K562 (cell line): ENCODE measurements around the gene EIF3I. TPM values are rescaled to one million over a fixed set of nuclear protein-coding genes. Genes with fewer than 3 reads are reported as not detected.

ENCODE experiments used
- ATAC-seq: fragments of 200-7000 bp; cut with Tn5 transposase; 3 replicates; pipeline ENCODE4 v1.9.1; 2020; ENCODE audit warnings: moderate library complexity
- BruUV-seq: library from RNA; stranded (reverse); fragments of 400-500 nt; replicated peaks from 2 replicates; lab custom pipeline; 2021; lab: Mats Ljungman, UMichigan
- CTCF ChIA-PET: fragments of 300-600 bp; formaldehyde crosslinking; extraction: SDS; loops from one replicate; lab custom pipeline; 2021; ENCODE audit warnings: low intra/inter-chr PET ratio; lab: Yijun Ruan, JAX
- POLR2A ChIA-PET: fragments of 300-600, 350-650 bp; sonication (Branson Sonifier 250); formaldehyde crosslinking; extraction: SDS; loops from one replicate; lab custom pipeline; 2021; ENCODE audit warnings: antibody characterized with exemption, inconsistent platforms; lab: Yijun Ruan, JAX
- DNase-seq, 4 experiments: peaks; one replicate each; pipeline versions ENCODE4 v3.0.0 to v3.0.0-alpha.2; 2011 to 2018; ENCODE audit warnings: low spot score in 3 of 4, mixed read lengths in 3 of 4; ENCODE audit errors: extremely low read depth in 1 of 4
- FAIRE-seq: peaks from 2 replicates; lab custom pipeline; 2011; peaks lifted over from hg19 to GRCh38; lab: Jason Lieb, UNC
- H2AFZ ChIP-seq: 2 replicates; pipeline ENCODE4 v1.6.0; 2011; ENCODE audit warnings: low read depth, low read length, control low read depth, inconsistent platforms
- H3K27ac ChIP-seq: fragments of 200-600 bp; 3 replicates; pipeline ENCODE4 v1.8.0; 2011; ENCODE audit warnings: low read depth, mild to moderate bottlenecking, control low read depth, inconsistent platforms, low read length, moderate library complexity, mixed read lengths; ENCODE audit errors: extremely low read depth
- H3K27me3 ChIP-seq, 2 experiments: fragments of 300-600 bp in 1 of 2; 2 replicates in 1 of 2; 3 replicates in 1 of 2; pipeline versions ENCODE4 v1.6.0 to v1.8.0; 2011; ENCODE audit warnings: inconsistent platforms in 2 of 2, low read length in 2 of 2, mild to moderate bottlenecking in 1 of 2, mixed read lengths in 1 of 2, moderate library complexity in 1 of 2; ENCODE audit not compliant: control insufficient read depth in 2 of 2, insufficient read depth in 2 of 2
- H3K36me3 ChIP-seq: fragments of 300-600 bp; 3 replicates; pipeline ENCODE4 v1.8.0; 2011; ENCODE audit warnings: mild to moderate bottlenecking, low read length, inconsistent platforms; ENCODE audit not compliant: control insufficient read depth, insufficient read depth
- H3K4me1 ChIP-seq, 2 experiments: fragments of 200-600 bp in 1 of 2; replicated peaks in 1 of 2; 2 replicates in 1 of 2; 3 replicates in 1 of 2; pipeline versions ENCODE4 v1.5.1 to v1.8.0; 2011; ENCODE audit warnings: inconsistent platforms in 2 of 2, low read length in 2 of 2, mild to moderate bottlenecking in 1 of 2, mixed read lengths in 1 of 2, moderate library complexity in 1 of 2; ENCODE audit not compliant: control insufficient read depth in 2 of 2, insufficient read depth in 2 of 2
- H3K4me2 ChIP-seq: 2 replicates; pipeline ENCODE4 v1.6.1; 2011; ENCODE audit warnings: low read length, control low read depth, inconsistent platforms, mixed read lengths; ENCODE audit not compliant: insufficient read depth
- H3K4me3 ChIP-seq: fragments of 200-600 bp; sonication (generic), shearing (Covaris generic); 2 replicates; pipeline ENCODE4 v1.5.1; 2016; ENCODE audit warnings: control low read depth, inconsistent platforms
- H3K79me2 ChIP-seq: fragments of 200-600 bp; 3 replicates; pipeline ENCODE4 v1.8.0; 2011; ENCODE audit warnings: low read length, inconsistent platforms; ENCODE audit not compliant: control insufficient read depth, insufficient read depth
- H3K9ac ChIP-seq, 2 experiments: 2 replicates each; pipeline versions ENCODE4 v1.6.0 to v1.6.1; 2011; ENCODE audit warnings: low read depth in 2 of 2, low read length in 2 of 2, control low read depth in 1 of 2, inconsistent platforms in 1 of 2, mild to moderate bottlenecking in 1 of 2, mixed read lengths in 1 of 2; ENCODE audit not compliant: insufficient read depth in 1 of 2
- H3K9me1 ChIP-seq: one replicate; pipeline ENCODE4 v1.6.0; 2011; ENCODE audit warnings: inconsistent platforms, mild to moderate bottlenecking, low read length, moderate library complexity; ENCODE audit not compliant: control insufficient read depth, insufficient read depth
- H3K9me3 ChIP-seq: replicated peaks from 2 replicates; pipeline ENCODE4 v1.5.1; 2011; ENCODE audit warnings: low read depth, low read length, inconsistent platforms; ENCODE audit not compliant: control insufficient read depth, insufficient read depth
- H4K20me1 ChIP-seq: replicated peaks from 2 replicates; pipeline ENCODE4 v1.6.1; 2011; ENCODE audit warnings: low read length, inconsistent platforms, mixed read lengths; ENCODE audit not compliant: control insufficient read depth, insufficient read depth
- CBFA2T3 ChIP-seq: fragments of 450-650 bp; IDR thresholded peaks from 2 replicates; pipeline ENCODE4 v1.6.1; 2017
- CREM ChIP-seq: IDR thresholded peaks from 2 replicates; pipeline ENCODE4 v1.6.1; 2014; ENCODE audit warnings: antibody characterized with exemption, low read depth
- HES1 ChIP-seq: fragments of 450-650 bp; IDR thresholded peaks from 2 replicates; pipeline ENCODE4 v1.6.1; 2016; ENCODE audit warnings: low read depth, mild to moderate bottlenecking, moderate library complexity
- NFIX ChIP-seq: fragments of 250-450 bp; sonication (Bioruptor Pico); IDR thresholded peaks from 2 replicates; pipeline ENCODE4 v1.4.0; 2020; ENCODE audit warnings: low read depth, mild to moderate bottlenecking, moderate library complexity
- POLR2A ChIP-seq: fragments of 450-650 bp; conservative IDR thresholded peaks from 2 replicates; pipeline ENCODE4 v1.6.1; 2016
- POLR2G ChIP-seq: fragments of 200-400 bp; formaldehyde crosslinking; IDR thresholded peaks from 2 replicates; pipeline ENCODE4 v1.6.1; 2017; ENCODE audit warnings: low read depth, mild to moderate bottlenecking, antibody characterized with exemption, low read length, moderate library complexity
- RBFOX2 ChIP-seq: fragments of 200-400 bp; formaldehyde crosslinking; IDR thresholded peaks from 2 replicates; pipeline ENCODE4 v1.6.1; 2017; ENCODE audit warnings: low read depth, mild to moderate bottlenecking, low read length, moderate library complexity
- RREB1 ChIP-seq: fragments of 250-450 bp; sonication (Bioruptor Pico); IDR thresholded peaks from 2 replicates; pipeline ENCODE4 v1.4.0; 2020
- SREBF1 ChIP-seq: fragments of 150-350 bp; IDR thresholded peaks from 2 replicates; pipeline ENCODE4 v1.6.1; 2014; ENCODE audit warnings: antibody characterized with exemption, low read depth, low read length, borderline replicate concordance
- TEAD1 ChIP-seq, 2 experiments: fragments of 450-650 bp in 1 of 2; sonication (generic) in 1 of 2; formaldehyde crosslinking; IDR thresholded peaks; 2 replicates each; pipeline versions ENCODE4 v1.4.0 to v1.8.0; 2020 to 2022; ENCODE audit warnings: mild to moderate bottlenecking in 2 of 2, missing genetic modification reagents in 1 of 2
- WGBS: fragments of 100-300 bp; shearing (Covaris generic); methylation state at CpG from one replicate; pipeline ENCODE4 v1.1.6; 2016; ENCODE audit warnings: low coverage, mixed read lengths; ENCODE audit not compliant: insufficient coverage; ENCODE audit errors: missing lambda C conversion rate; 5-methylcytosine and 5-hydroxymethylcytosine counted together
- in situ Hi-C: fragments of 300-500 bp; cut with MboI; formaldehyde crosslinking; loops from 4 replicates; pipeline ENCODE4 v1.15.0; 2018; ENCODE audit warnings: inconsistent platforms, mixed read lengths
- intact Hi-C: fragments of 100-400 bp; cut with micrococcal nuclease; formaldehyde crosslinking; loops from 2 replicates; pipeline ENCODE4 v1.14.2; 2022
- polyA plus RNA-seq, 8 experiments: library from polyadenylated mRNA; depleted of rRNA in 4 of 8; stranded (reverse) in 5 of 8; unstranded in 3 of 8; fragments of >200 nt; fragmentation: Nextera tagmentation in 2 of 8; fragmentation: Illumina TruSeq in 1 of 8; extraction: Ambion mirVana in 2 of 8; extraction: Trizol in 1 of 8; gene quantifications; 2 replicates each; pipeline versions ENCODE4 v1.2.1 to v1.2.3, GENCODE V29; 2011 to 2014; ENCODE audit warnings: inconsistent platforms in 1 of 8, missing spikeins in 1 of 8
- total RNA-seq, 7 experiments: library from RNA; depleted of rRNA in 6 of 7; stranded (reverse); fragments of >200 nt in 6 of 7; fragmentation: Illumina TruSeq in 2 of 7; extraction: Trizol in 2 of 7; gene quantifications; 2 replicates each; pipeline versions ENCODE4 v1.2.1 to v1.2.3, GENCODE V29; 2011 to 2021; ENCODE audit warnings: low replicate concordance in 1 of 7
- TF ChIP-seq, protein P1 (sequence below): sonication (generic); formaldehyde crosslinking; IDR thresholded peaks from 2 replicates; pipeline ENCODE4 v1.9.0; 2022; ENCODE audit warnings: mild to moderate bottlenecking, missing genetic modification reagents

The EIF3I gene
- total and polyA plus RNA-seq, 9 of the 15 experiments (the other 6 are each of a cell fraction or from before 2014, with no cell fraction given) = 414 to 1,526 (median 635) TPM

- no peak for TF ChIP-seq NFIX
Observed at GRCh38 chr1:32247983-32248889, 26.0 kb downstream of the EIF3I start (continued).

- no TSS peak for BruUV-seq
- Histone ChIP-seq H3K27me3 (no peaks in the 10 kb centered on the region), H3K27ac (no peak overlapping the region), H3K4me3 (no peak overlapping the region), H2AFZ (peak overlapping the region; percentile 65), H4K20me1 (no peaks in the 10 kb centered on the region), H3K4me1 (peaks cover 27 to 33% of the 10 kb centered on the region in 2 experiments; a peak in 4 of 5 replicates), H3K36me3 (no peaks in the 10 kb centered on the region), H3K4me2 (no peak overlapping the region), H3K9me3 (no peaks in the 10 kb centered on the region), H3K9ac (peak overlapping the region in 1 of 2 experiments; percentile 49; a peak in 2 of 4 replicates), H3K9me1 (no peaks in the 10 kb centered on the region), H3K79me2 (no peaks in the 10 kb centered on the region)
- FAIRE-seq (no peak), ATAC-seq (peak; percentile 8; the same call in 2 of the 3 replicates), DNase-seq (peak in 3 of 4 experiments; percentile 51 to 60 (median 56))
- WGBS = 37% methylated on average over 9 of the region's 9 CpGs
- CTCF ChIA-PET = no interaction called here
- POLR2A ChIA-PET = interaction anchor here (0.6 to 2.0 kb wide), 4 partner anchors 8 to 553 kb away, joined by 3 to 6 read pairs (median 4); no protein-coding TSS in a partner anchor
- intact Hi-C loops (loop anchor here (5.0 kb wide), 1 partner anchor 43 kb away; the partner anchor contains the start of genes DCDC2B and IQCC), in situ Hi-C loops (no loop called here)
- TF ChIP-seq TEAD1 (CRISPR knock-in tag; IDR thresholded peaks at IDR 0.05) (no peak), RREB1 (CRISPR knock-in tag) (no peak), HES1 (no peak), CBFA2T3 (0 out of 2 replicates have a peak, but pooled peaks have one; percentile 23), SREBF1 (no peak), POLR2G (no peak), CREM (peak; percentile 51; the same call in 1 of the 2 replicates), POLR2A (no peak), RBFOX2 (no peak)
- TF ChIP-seq, protein P1, sequence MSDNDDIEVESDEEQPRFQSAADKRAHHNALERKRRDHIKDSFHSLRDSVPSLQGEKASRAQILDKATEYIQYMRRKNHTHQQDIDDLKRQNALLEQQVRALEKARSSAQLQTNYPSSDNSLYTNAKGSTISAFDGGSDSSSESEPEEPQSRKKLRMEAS (CRISPR knock-in tag) = 0 out of 2 replicates have a peak, but pooled peaks have one; percentile 38
Observed at GRCh38 chr1:32249831-32250525, 27.8 kb downstream of the EIF3I start.
